Kidney (tissue), 14 donors: ENCODE measurements around the gene ZNF501. TPM values are rescaled to one million over a fixed set of nuclear protein-coding genes. Genes with fewer than 3 reads are reported as not detected.
A peak's percentile ranks its signal among the peaks of the same experiment; 100 is the strongest.

Experiments
- DNase-seq, 5 donors: peaks; one replicate each; pipeline ENCODE4 v3.0.0-alpha.2; 2013 to 2020
- FAIRE-seq: peaks from 2 replicates; lab custom pipeline; 2012; peaks lifted over from hg19 to GRCh38; lab: Jason Lieb, UNC
- H3K27ac ChIP-seq, 2 donors: one replicate each; pipeline ENCODE4 v1.7.0; 2013; ENCODE audit warnings: low read depth in 2 of 2, low read length in 2 of 2, inconsistent platforms in 1 of 2
- H3K27me3 ChIP-seq: one replicate; pipeline ENCODE4 v1.7.1; 2013; ENCODE audit warnings: low read length, inconsistent platforms; ENCODE audit not compliant: control insufficient read depth, insufficient read depth
- H3K36me3 ChIP-seq, 3 donors: one replicate each; pipeline versions ENCODE4 v1.7.0 to v1.7.1; 2013; ENCODE audit warnings: low read length in 3 of 3, control low read depth in 1 of 3, inconsistent platforms in 1 of 3; ENCODE audit not compliant: insufficient read depth in 3 of 3, control insufficient read depth in 2 of 3
- H3K4me1 ChIP-seq, 3 donors: one replicate each; pipeline versions ENCODE4 v1.7.0 to v1.7.1; 2013; ENCODE audit warnings: low read length in 3 of 3, inconsistent platforms in 1 of 3, low read depth in 1 of 3; ENCODE audit not compliant: control insufficient read depth in 2 of 3, insufficient read depth in 2 of 3
- H3K4me3 ChIP-seq, 3 donors: one replicate each; pipeline versions ENCODE4 v1.7.0 to v1.8.1; 2013; ENCODE audit warnings: low read length in 3 of 3, control low read depth in 1 of 3, inconsistent platforms in 1 of 3
- H3K9ac ChIP-seq, 3 donors: one replicate each; pipeline versions ENCODE4 v1.7.0 to v1.7.1; 2013; ENCODE audit warnings: low read length in 3 of 3, control low read depth in 1 of 3, inconsistent platforms in 1 of 3
- H3K9me3 ChIP-seq, 3 donors: one replicate each; pipeline versions ENCODE4 v1.7.0 to v1.7.1; 2013; ENCODE audit warnings: low read length in 3 of 3, control low read depth in 1 of 3, inconsistent platforms in 1 of 3; ENCODE audit not compliant: control insufficient read depth in 2 of 3, insufficient read depth in 1 of 3
- intact Hi-C: fragments of 100-400 bp; cut with DNase I; formaldehyde crosslinking; loops from one replicate; pipeline ENCODE4 v1.11.1; 2022
- polyA plus RNA-seq: library from polyadenylated mRNA; stranded (reverse); fragments of 350-450 nt; fragmentation: Illumina TruSeq; extraction: RNeasy Lipid Tissue Mini Kit (QIAGEN cat#74804); gene quantifications from one replicate; pipeline ENCODE4 v1.2.3, GENCODE V29; 2014; ENCODE audit warnings: low read depth, low replicate concordance; ENCODE audit not compliant: insufficient read depth
- total RNA-seq: library from RNA; stranded (reverse); fragmentation: NEBNext Ultra II Directional; extraction: Animal tissue kit (Norgen Biotek cat#: 25700); gene quantifications from one replicate; pipeline ENCODE4 v1.2.1, GENCODE V29; 2021
- TF ChIP-seq, protein P1 (sequence below): IDR thresholded peaks from 3 replicates; pipeline ENCODE4 v1.5.1; 2012; ENCODE audit warnings: mild to moderate bottlenecking, moderate library complexity, borderline replicate concordance; ENCODE audit not compliant: insufficient read depth; ENCODE audit errors: extremely low read depth
- donor health status: control.
- donor health status: control.
- donor health status: control.
- donor health status: control.
- donor health status: control.
- donor health status: DM: yes; HTN: yes; CAD: no.
- donor health status: Normal renal cell carcinoma (clear cell type).

ZNF501 gene
- total and polyA plus RNA-seq, 2 donors from 2014 or later: 1.5 to 4.2 TPM

DNA sequence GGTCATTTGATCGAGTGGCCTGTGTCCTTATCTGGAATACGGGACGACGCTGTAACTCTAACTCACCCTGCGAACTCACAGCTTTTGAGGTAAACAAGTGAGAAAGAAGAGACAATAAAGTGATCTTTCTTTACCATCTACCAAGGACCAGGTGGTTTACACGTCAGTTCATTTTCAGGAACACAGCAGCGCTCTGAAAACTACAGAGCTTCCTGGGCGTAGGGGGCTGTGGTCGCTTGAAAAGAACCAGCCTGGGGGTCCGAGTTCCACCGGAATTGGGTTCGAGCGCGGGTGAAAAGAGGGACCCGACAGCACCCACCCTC, 31.6 kb downstream of the ZNF501 start:
- FAIRE-seq (no peak), DNase-seq (no peak)
- Histone ChIP-seq H3K9ac (peak overlapping the region; percentile 62 to 91 (median 63)), H3K27ac (peak overlapping the region in 1 of 2 donors; percentile 20), H3K36me3 (peaks cover 0 to 8% (median 2%) of the 10 kb centered on the region in 3 donors), H3K27me3 (no peaks in the 10 kb centered on the region), H3K4me1 (peaks cover 0 to 4% (median 0%) of the 10 kb centered on the region in 3 donors), H3K4me3 (peak overlapping the region; percentile 66 to 100 (median 87)), H3K9me3 (peaks cover 0 to 7% (median 3%) of the 10 kb centered on the region in 3 donors)
- TF ChIP-seq, protein P1, sequence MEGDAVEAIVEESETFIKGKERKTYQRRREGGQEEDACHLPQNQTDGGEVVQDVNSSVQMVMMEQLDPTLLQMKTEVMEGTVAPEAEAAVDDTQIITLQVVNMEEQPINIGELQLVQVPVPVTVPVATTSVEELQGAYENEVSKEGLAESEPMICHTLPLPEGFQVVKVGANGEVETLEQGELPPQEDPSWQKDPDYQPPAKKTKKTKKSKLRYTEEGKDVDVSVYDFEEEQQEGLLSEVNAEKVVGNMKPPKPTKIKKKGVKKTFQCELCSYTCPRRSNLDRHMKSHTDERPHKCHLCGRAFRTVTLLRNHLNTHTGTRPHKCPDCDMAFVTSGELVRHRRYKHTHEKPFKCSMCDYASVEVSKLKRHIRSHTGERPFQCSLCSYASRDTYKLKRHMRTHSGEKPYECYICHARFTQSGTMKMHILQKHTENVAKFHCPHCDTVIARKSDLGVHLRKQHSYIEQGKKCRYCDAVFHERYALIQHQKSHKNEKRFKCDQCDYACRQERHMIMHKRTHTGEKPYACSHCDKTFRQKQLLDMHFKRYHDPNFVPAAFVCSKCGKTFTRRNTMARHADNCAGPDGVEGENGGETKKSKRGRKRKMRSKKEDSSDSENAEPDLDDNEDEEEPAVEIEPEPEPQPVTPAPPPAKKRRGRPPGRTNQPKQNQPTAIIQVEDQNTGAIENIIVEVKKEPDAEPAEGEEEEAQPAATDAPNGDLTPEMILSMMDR: no peak
- intact Hi-C loops: no loop called here

GRCh38 chr3:44761424-44762169, 32.2 kb downstream of the ZNF501 start, which contains the start of the genes KIAA1143 and KIF15:
KIAA1143 (minus strand) TSS chr3:44761619; CDS start chr3:44761602, 17 bp downstream.
KIF15 (plus strand) TSS chr3:44761794; CDS start chr3:44761866, 72 bp downstream.
- peak within 1 kb of the TSS in 1 of 2 donors; percentile 20 for H3K27ac ChIP-seq
- FAIRE-seq (no peak), DNase-seq (peak; percentile 96 to 98 (median 98))
- intact Hi-C loops: no loop called here
- H3K9ac ChIP-seq: peak within 1 kb of the TSS; percentile 62 to 91 (median 80)
- TF ChIP-seq, protein P1: no peak
- H3K9me3 ChIP-seq: peaks cover 0 to 7% (median 3%) of the 10 kb centered on the region in 3 donors
- peaks cover 0 to 4% (median 0%) of the 10 kb centered on the region in 3 donors for H3K4me1 ChIP-seq
- H3K36me3 ChIP-seq: peaks cover 0 to 8% (median 2%) of the 10 kb centered on the region in 3 donors
- H3K4me3 ChIP-seq: peak within 1 kb of the TSS; percentile 66 to 100 (median 87)
- no peaks in the 10 kb centered on the region for H3K27me3 ChIP-seq

GRCh38 chr3:44762170-44762677, 32.8 kb downstream of the ZNF501 start:
- H3K27ac ChIP-seq: no peak overlapping the region
- H3K9ac ChIP-seq: peak overlapping the region in 1 of 3 donors; percentile 80
- TF ChIP-seq, protein P1: no peak
- FAIRE-seq (no peak), DNase-seq (no peak)
- peaks cover 0 to 7% (median 3%) of the 10 kb centered on the region in 3 donors for H3K9me3 ChIP-seq
- H3K4me1 ChIP-seq: peaks cover 0 to 4% (median 0%) of the 10 kb centered on the region in 3 donors
- peak overlapping the region; percentile 66 to 100 (median 87) for H3K4me3 ChIP-seq
- intact Hi-C loops: no loop called here
- peaks cover 0 to 8% (median 0%) of the 10 kb centered on the region in 3 donors for H3K36me3 ChIP-seq
- H3K27me3 ChIP-seq: no peaks in the 10 kb centered on the region
